Measurements from ENCODE around the gene NMRAL1.

DNA sequence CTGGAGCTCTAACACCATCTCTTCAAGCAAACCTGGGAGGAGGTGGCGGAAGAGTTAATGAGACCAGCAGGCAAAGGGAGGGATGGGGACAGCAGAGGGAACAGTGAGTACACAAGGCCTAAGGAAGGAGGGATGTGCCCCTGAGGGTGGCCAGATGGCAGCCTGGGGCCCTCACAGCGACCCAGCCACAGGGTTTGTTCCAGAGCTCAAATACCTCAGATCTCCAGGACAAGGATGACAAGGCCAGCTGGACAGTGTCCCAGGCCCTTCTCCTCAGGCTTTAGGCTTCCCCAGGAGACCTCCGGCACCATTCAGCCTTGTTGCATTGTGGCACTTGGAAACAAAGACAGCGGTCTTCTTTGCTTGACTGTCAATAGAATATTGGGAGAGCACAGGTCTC lies 49.3 kb upstream of the NMRAL1 start:
- TF ChIP-seq CTCF (IDR thresholded peaks at IDR 0.05; ENCODE audit: low read depth, low read length, poor library complexity, severe bottlenecking) (no peak), EZH2phosphoT487 (IDR thresholded peaks at IDR 0.05; ENCODE audit: borderline replicate concordance, low read length) (no peak)

Measured in DOHH2 (cell line).